Adipose tissue (tissue), 3 donors: ENCODE measurements around the gene CALR. TPM values are rescaled to one million over a fixed set of nuclear protein-coding genes. Genes with fewer than 3 reads are reported as not detected.

Experiments
- H3K27ac ChIP-seq: one replicate; pipeline ENCODE4 v1.5.1; 2013; ENCODE audit warnings: low read depth, low read length
- WGBS, 3 donors: extraction: QIAGEN DNeasy Blood & Tissue Kit; methylation state at CpG; one replicate each; pipeline ENCODE4 v1.1.7; 2013; 5-methylcytosine and 5-hydroxymethylcytosine counted together
- polyA plus RNA-seq, 3 donors: library from polyadenylated mRNA; stranded (reverse); fragments of 200-250 nt; gene quantifications; one replicate each; pipeline ENCODE4 v1.2.3, GENCODE V29; 2013
- donor health status: healthy with polysubstance abuse.
- donor health status: Bipolar disorder and iron deficiency.
- donor health status: healthy.

CALR gene
- polyA plus RNA-seq, 3 donors: 215 to 433 (median 312) TPM

GRCh38 chr19:12990853-12991252 lies 52.4 kb downstream of the CALR start:
- no peak overlapping the region for H3K27ac ChIP-seq
- WGBS, 3 donors: 67 to 82% (median 76%) methylated on average over 3 of the region's 3 CpGs

GRCh38 chr19:12991296-12991695 lies 52.9 kb downstream of the CALR start:
- 91 to 97% (median 94%) methylated on average over 5 of the region's 5 CpGs for WGBS, 3 donors
- H3K27ac ChIP-seq: no peak overlapping the region

GRCh38 chr19:12992729-12993128 lies 54.3 kb downstream of the CALR start:
- 95 to 96% (median 95%) methylated on average over 11 of the region's 11 CpGs for WGBS, 3 donors
- no peak overlapping the region for H3K27ac ChIP-seq

GRCh38 chr19:12993562-12993961 lies 55.2 kb downstream of the CALR start:
- 83 to 93% (median 86%) methylated on average over 7 of the region's 7 CpGs for WGBS, 3 donors
- H3K27ac ChIP-seq: no peak overlapping the region

Other genes with a start within 250 kb of the CALR start
- 1 to 10 TPM; 3.9 to 7.4 (median 6.6) TPM for gene FBXW9, start 242.0 kb upstream of the CALR start, polyA plus RNA-seq
- gene TNPO2, start 214.7 kb upstream of the CALR start, polyA plus RNA-seq: 10 to 100 TPM; 14.3 to 36.9 (median 21.9) TPM
- gene TRIR, start 203.9 kb upstream of the CALR start, polyA plus RNA-seq: 100 to 1,000 TPM; 143 to 267 (median 219) TPM
- gene GET3, start 201.1 kb upstream of the CALR start, polyA plus RNA-seq: 10 to 100 TPM; 50.9 to 94.1 (median 93.1) TPM
- under 1 TPM in 1 of 3 donors, not detected in 2; 0.07 TPM for gene BEST2, start 186.8 kb upstream of the CALR start, polyA plus RNA-seq
- 100 to 1,000 TPM in 1 of 3 donors, 10 to 100 TPM in 2; 41.1 to 210 (median 57.2) TPM for gene HOOK2, start 163.1 kb upstream of the CALR start, polyA plus RNA-seq
- 1,000 to 10,000 TPM in 2 of 3 donors, 100 to 1,000 TPM in 1; 120 to 1,553 (median 1,136) TPM for gene JUNB, start 147.1 kb upstream of the CALR start, polyA plus RNA-seq
- 100 to 1,000 TPM; 159 to 386 (median 207) TPM for gene PRDX2, start 136.8 kb upstream of the CALR start, polyA plus RNA-seq
- gene THSD8, start 136.5 kb upstream of the CALR start, polyA plus RNA-seq: 1 to 10 TPM in 1 of 3 donors, under 1 TPM in 2; 0.38 to 1.8 (median 0.52) TPM
- gene RNASEH2A, start 132.0 kb upstream of the CALR start, polyA plus RNA-seq: 1 to 10 TPM; 3.3 to 6.4 (median 5.6) TPM
- gene RTBDN, start 104.0 kb upstream of the CALR start, polyA plus RNA-seq: under 1 TPM in 2 of 3 donors, not detected in 1; 0.10 to 0.46 TPM
- gene MAST1, start 100.1 kb upstream of the CALR start, polyA plus RNA-seq: 1 to 10 TPM in 1 of 3 donors, under 1 TPM in 1, not detected in 1; 0.18 to 2.3 TPM
- gene DNASE2, start 57.2 kb upstream of the CALR start, polyA plus RNA-seq: 10 to 100 TPM; 15.6 to 29.0 (median 28.1) TPM
- gene KLF1, start 51.4 kb upstream of the CALR start, polyA plus RNA-seq: under 1 TPM in 2 of 3 donors, not detected in 1; 0.04 to 0.07 TPM
- 10 to 100 TPM; 27.2 to 73.8 (median 27.3) TPM for gene GCDH, start 47.4 kb upstream of the CALR start, polyA plus RNA-seq
- gene SYCE2, start 19.3 kb upstream of the CALR start, polyA plus RNA-seq: 1 to 10 TPM in 1 of 3 donors, under 1 TPM in 1, not detected in 1; 0.05 to 1.2 TPM
- gene FARSA, start 4.9 kb upstream of the CALR start, polyA plus RNA-seq: 10 to 100 TPM; 34.0 to 47.6 (median 35.0) TPM
- 100 to 1,000 TPM in 2 of 3 donors, 10 to 100 TPM in 1; 58.1 to 159 (median 133) TPM for gene RAD23A, start 7.3 kb downstream of the CALR start, polyA plus RNA-seq
- 10 to 100 TPM; 34.2 to 51.5 (median 38.2) TPM for gene GADD45GIP1, start 18.6 kb downstream of the CALR start, polyA plus RNA-seq
- gene DAND5, start 31.0 kb downstream of the CALR start, polyA plus RNA-seq: under 1 TPM; 0.04 to 0.11 (median 0.05) TPM
- gene NFIX, start 56.9 kb downstream of the CALR start, polyA plus RNA-seq: 10 to 100 TPM; 12.3 to 88.6 (median 77.6) TPM
- 10 to 100 TPM in 1 of 3 donors, 1 to 10 TPM in 2; 1.9 to 10.3 (median 7.9) TPM for gene LYL1, start 164.2 kb downstream of the CALR start, polyA plus RNA-seq
- gene TRMT1, start 178.1 kb downstream of the CALR start, polyA plus RNA-seq: 10 to 100 TPM; 25.0 to 38.9 (median 36.7) TPM
- 10 to 100 TPM in 2 of 3 donors, 1 to 10 TPM in 1; 7.9 to 21.0 (median 16.1) TPM for gene NACC1, start 179.7 kb downstream of the CALR start, polyA plus RNA-seq
- gene STX10, start 211.8 kb downstream of the CALR start, polyA plus RNA-seq: 10 to 100 TPM; 34.5 to 69.2 (median 63.1) TPM
- 100 to 1,000 TPM in 2 of 3 donors, 10 to 100 TPM in 1; 65.5 to 532 (median 190) TPM for gene IER2, start 211.8 kb downstream of the CALR start, polyA plus RNA-seq